22Rv1 (cell line): ENCODE data around the gene SEC24C.

Experiments used
- ZFX ChIP-seq: fragments of 450-650 bp; IDR thresholded peaks from 2 replicates; pipeline ENCODE4 v1.6.1; 2017; ENCODE audit warnings: antibody characterized with exemption, borderline replicate concordance
- TF ChIP-seq, protein P1 (sequence below): fragments of 450-650 bp; IDR thresholded peaks from 2 replicates; pipeline ENCODE4 v1.5.1; 2017; ENCODE audit warnings: mild to moderate bottlenecking

GRCh38 chr10:73809061-73809818, 65.1 kb downstream of the SEC24C start:
- TF ChIP-seq, protein P1, sequence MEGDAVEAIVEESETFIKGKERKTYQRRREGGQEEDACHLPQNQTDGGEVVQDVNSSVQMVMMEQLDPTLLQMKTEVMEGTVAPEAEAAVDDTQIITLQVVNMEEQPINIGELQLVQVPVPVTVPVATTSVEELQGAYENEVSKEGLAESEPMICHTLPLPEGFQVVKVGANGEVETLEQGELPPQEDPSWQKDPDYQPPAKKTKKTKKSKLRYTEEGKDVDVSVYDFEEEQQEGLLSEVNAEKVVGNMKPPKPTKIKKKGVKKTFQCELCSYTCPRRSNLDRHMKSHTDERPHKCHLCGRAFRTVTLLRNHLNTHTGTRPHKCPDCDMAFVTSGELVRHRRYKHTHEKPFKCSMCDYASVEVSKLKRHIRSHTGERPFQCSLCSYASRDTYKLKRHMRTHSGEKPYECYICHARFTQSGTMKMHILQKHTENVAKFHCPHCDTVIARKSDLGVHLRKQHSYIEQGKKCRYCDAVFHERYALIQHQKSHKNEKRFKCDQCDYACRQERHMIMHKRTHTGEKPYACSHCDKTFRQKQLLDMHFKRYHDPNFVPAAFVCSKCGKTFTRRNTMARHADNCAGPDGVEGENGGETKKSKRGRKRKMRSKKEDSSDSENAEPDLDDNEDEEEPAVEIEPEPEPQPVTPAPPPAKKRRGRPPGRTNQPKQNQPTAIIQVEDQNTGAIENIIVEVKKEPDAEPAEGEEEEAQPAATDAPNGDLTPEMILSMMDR, result no peak
- TF ChIP-seq ZFX, result no peak
